ENCODE data around the gene PAX7.

PAX7 gene

DNA sequence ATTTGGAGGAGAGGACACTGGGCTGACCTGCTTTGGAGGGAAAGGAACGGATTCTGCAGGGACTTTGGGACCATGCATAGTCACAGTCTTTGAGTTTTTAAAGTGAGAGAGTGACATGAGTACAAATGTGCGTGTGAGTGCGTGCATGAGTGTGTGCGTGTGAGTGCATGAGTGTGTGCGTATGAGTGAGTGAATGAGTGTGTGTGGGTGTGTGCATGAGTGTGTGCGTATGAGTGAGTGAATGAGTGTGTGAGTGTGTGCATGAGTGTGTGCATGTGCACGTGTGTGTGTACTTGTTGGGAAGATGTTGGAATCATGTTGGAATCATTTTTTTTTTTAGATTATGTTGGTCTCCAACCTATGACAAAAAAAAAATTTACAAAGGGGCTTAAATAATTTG is 70.5 kb downstream of the PAX7 start:
- no peak for DNase-seq (ENCODE audit: low spot score)

- DNase-seq (ENCODE audit: low spot score), result no peak
Measured at GRCh38 chr1:18703041-18703621, 72.5 kb downstream of the PAX7 start.

- no peak for DNase-seq (ENCODE audit: low spot score)
Measured at GRCh38 chr1:18705811-18706210, 75.2 kb downstream of the PAX7 start.

GRCh38 chr1:18707696-18708257 is 77.1 kb downstream of the PAX7 start:
- DNase-seq (ENCODE audit: low spot score), result no peak

DNA sequence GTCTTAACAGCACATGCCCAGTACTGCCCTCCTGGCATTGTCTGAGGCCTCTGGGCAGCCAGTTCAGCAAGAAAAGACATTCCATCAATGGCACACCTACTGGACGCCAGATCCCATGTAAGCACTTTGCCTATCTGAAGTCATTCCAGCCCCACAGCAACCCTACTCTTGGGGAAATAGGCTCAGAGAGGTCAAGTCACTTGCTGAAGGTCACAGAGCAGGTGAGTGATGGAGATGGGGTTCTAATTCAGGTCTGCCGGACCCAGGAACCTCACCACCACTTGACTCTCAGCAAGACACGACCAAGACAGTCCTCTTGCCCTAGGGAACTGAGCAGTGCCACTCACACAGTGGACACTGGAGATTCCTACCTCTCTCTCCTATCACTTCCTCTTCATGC is 79.4 kb downstream of the PAX7 start:
- DNase-seq (ENCODE audit: low spot score), result no peak

GRCh38 chr1:18711003-18711402 is 80.4 kb downstream of the PAX7 start:
- DNase-seq (ENCODE audit: low spot score), result no peak

GRCh38 chr1:18711536-18712251 is 81.0 kb downstream of the PAX7 start:
- DNase-seq (ENCODE audit: low spot score), result no peak

GRCh38 chr1:18712252-18712600 is 81.6 kb downstream of the PAX7 start:
- DNase-seq (ENCODE audit: low spot score), result no peak

- DNase-seq (ENCODE audit: low spot score), result no peak
Measured at GRCh38 chr1:18714404-18715175, 83.9 kb downstream of the PAX7 start.

DNA sequence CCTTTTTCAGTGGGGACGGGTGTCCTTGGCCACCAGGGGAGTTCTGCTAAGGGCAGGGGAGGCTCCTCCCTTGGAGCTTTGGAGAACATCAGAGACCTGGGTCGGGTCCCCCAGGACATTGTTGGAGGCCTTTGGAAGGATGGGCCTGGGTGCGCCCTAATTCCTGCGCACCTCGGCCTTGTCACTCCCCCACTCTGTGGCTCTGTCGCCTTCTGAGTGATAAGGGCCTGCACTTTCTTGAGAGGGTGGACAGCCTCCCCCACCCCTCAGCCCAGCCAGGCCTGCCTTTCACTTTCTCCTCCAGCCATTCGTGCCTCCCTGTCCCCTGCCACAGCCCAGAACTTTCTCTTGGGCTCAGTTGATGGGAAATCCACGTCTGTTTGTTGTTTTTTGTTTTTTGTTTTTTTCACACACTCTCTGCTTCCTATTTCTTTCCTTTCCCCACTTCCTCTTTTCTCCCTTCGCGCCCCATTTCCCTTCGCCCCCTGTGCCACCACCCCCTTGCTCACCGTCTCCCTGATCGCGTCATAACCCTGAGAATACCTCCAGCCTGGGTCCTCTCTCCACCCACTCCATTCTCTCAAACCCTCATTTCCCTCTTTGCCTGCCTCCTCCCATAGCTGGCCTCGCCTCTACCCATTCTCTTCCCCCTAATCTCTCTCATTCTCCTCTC is 85.6 kb downstream of the PAX7 start:
- no peak for DNase-seq (ENCODE audit: low spot score)

DNA sequence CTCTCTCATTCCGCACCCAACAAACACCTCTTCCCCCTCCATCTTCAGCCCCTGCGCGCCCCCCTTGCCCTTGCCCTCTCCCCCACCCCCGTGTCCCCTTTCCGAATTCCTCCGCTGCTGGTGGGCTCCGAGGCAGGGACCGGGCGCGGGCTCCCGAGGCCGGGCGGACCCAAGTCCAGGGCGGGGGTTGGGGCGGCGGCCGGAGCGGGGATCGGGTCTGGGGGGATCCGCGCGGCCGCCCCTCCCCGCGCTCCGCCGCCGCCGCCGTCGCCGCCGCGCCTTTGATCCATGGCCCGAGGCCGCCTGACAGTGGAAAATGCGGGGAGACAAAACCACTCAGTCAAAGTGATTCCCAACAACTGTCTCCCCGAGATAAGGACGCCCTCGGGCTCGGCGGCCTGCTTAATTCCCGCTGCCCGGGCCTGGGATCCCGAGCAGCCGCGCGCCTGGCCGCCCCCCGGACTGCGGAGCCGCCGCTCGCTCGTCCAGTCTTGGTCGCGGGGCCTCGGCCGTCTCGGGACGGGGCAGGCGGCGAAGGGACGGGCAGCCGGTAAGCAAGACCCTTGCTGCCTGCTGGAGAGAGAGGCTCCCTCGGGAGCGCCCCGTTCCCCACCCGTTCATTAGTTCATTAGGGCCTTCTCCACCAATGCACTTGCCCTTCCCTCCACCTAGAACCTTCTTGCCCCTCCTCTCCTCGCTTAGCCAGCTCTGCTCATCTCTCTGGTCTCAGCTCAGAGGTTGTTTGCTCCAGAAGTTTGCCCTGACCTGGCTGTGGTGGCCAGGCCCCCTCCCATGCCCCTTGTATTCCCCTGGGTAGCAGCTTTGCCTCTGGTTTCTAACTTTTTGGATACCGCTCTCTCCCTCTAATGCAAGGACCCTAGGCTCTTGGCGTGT is 86.4 kb downstream of the PAX7 start:
- no peak for DNase-seq (ENCODE audit: low spot score)

DNA sequence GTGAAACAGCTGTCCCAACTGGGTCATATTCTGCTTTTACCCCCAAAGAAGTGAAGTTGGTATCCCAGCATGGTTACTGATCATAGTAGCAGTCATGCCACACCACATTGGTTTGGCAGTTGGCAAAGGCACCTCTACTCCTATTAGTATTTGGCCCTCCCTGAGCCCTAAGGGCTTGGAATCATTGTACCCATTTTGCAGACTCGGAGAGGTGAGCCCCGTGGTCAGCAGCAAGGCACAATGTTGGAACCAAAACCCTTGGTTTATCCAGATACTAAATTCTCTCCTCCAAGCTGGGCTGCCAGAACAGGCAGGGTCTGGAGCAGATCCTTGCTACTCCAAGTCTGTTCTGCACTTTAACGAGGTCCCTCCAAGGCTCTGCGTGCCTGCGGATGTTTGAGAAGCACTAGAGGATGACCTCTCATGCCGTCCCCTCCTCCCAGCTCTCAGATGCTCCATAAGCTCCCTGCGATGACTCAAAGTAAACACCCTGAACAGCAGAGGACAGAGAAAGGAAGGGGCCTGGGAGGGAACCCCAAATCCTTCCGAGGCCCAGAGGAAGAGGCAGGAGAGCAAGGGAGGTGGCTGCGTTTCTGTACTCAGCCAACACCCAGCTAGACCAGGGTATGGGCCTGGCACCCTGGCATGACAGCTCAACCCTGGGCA is 89.3 kb downstream of the PAX7 start:
- DNase-seq (ENCODE audit: low spot score), result no peak

DNA sequence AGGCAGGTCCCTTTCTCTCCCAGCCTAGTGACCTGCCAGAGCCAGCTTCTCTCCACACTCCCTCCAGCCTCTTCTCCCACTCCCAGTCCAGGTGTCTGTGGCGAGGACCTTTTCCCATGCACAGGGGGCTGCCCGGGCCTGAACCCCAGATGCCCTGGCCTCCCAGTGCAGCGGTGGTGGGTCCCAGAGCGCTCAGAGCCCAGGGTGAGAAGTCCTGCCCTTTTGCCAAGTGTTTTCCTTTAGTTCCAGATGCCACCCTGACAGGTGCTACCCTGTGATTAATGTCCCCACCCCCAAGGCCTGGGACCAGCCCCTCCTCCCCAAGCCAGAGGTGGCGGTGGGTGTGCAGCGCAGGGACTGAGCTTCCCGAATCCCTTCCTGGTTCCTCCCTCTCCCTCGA is 90.4 kb downstream of the PAX7 start:
- no peak for DNase-seq (ENCODE audit: low spot score)

GRCh38 chr1:18721776-18722175 is 91.1 kb downstream of the PAX7 start:
- no peak for DNase-seq (ENCODE audit: low spot score)

DNA sequence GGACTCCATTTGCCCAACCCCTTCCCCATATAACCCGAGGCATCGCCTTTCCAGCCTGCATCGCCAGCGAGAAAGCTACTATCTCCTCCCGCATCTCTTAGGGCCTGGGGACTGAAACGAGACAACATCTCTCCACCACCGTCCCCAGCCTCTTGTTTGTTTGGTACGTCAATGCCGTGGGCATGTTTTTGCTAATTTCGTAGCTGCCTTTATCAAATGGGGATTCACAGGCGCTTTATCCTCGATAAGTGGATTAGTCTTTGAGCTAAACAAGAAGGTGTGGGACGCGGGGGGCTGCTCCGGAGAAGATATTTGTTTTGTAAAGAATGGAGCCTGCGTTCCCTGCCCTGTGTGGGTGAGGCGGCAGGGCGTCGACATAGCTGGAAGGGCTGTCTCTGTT is 91.6 kb downstream of the PAX7 start:
- no peak for DNase-seq (ENCODE audit: low spot score)

- DNase-seq (ENCODE audit: low spot score), result no peak
Measured at GRCh38 chr1:18723206-18723605, 92.6 kb downstream of the PAX7 start.

GRCh38 chr1:18723701-18724411 is 93.2 kb downstream of the PAX7 start:
- DNase-seq (ENCODE audit: low spot score), result no peak

GRCh38 chr1:18724801-18725200 is 94.2 kb downstream of the PAX7 start:
- DNase-seq (ENCODE audit: low spot score), result no peak

- no peak for DNase-seq (ENCODE audit: low spot score)
Measured at GRCh38 chr1:18725231-18725895, 94.7 kb downstream of the PAX7 start.

DNA sequence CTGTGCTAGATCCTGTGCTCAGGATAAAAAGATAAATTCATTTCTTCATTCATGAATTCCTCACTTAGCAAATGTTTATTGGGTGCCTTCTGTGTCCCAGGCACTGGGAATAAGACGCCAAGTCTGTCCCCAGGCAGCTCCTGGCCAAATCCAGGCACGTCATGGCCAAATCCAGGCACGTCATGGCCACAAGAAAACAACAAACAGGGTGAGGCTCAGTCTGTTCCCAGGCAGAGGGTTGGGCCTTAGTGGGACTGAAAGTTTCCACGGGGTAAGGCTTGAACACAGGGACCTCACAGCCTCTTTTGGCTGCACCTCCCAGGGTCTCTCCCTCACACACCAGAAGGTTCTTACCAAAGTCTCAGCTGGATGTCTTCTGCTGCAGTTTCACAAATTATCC is 95.7 kb downstream of the PAX7 start:
- DNase-seq (ENCODE audit: low spot score), result no peak
